Stimulated activated CD4-positive, alpha-beta T cell treated with anti-CD3 and anti-CD28 coated beads, Interleukin-4, amount 100 ng/mL, for 4 hours (primary cell): ENCODE results near the gene DHX16.

Experiments
- DNase-seq, 2 experiments: peaks; one replicate each; pipeline ENCODE4 v3.0.0-alpha.2; 2020

DHX16 gene

DNA sequence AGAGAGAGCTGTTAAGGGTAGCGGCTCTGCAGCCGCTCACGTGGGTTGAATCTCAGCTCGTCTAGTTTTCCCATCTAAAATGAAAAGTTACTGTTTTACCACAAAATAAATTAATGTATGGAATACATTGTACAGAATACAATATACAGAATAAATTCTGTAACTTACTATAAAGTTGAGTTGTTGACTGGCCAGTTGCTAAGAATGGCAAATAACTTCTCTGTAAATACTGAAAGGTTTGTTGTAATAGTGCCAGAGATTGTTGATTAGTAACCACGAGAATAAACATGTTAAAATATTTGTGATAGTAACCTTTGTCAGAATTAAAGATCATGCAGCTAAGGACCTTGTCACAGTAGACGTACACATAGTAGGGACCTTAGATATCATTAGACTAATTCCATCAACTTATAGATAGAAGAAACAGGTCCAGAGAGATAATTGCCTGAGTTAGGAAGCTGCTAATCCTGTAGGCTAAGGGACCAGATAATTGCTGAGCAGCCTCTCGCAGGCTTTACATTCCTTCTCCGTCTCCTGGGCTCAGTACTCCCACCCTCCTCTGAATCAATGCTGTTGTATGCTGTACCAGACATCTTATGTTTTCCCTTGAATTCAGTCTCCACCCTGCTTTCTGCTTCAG lies 18.5 kb upstream of the DHX16 start:
- no peak for DNase-seq

DNA sequence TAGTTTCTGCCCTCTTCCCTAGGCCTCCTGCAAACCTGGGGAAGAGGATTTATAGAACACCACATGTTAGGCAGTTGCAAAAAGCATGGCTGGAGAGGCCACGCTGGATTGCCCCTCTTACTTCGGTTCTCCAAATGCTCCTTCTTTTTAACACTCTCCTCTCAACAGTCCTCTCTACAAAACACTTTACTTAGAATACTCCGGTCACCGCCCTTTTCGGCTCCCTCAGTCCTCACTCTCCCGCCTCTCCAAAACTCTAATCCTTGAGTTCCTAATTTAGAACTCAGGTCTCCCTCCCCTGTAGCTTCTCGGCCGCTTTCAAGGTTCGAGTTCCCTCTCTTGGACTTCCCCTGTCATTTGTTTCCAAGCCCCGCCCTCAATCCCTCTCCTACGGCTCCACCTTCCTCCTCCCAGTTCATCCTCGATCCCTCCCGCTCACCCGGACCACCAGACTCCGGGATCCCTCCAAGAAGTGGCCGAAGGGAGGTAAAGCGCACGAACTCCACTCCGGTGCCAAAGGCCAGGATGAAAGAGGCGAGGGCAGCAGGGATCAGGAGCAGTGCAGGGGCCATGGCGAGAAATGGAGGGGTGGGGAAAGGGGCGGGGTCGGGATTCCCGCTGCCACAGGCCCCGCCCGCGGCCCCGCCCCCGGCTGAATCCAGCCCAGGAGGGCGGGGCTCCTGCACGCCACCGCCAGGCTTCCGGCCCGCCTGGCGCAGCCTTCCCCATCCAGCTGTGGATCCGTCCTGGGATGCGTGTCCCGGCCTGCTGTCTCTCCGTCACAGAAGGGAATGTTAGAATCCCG lies 17.8 kb upstream of the DHX16 start, which contains the start of gene NRM:
TSS of gene NRM (minus strand) at position 582 of the 805 bp plus-strand sequence. CDS start at position 572, 10 bp downstream.
- peak; percentile 58 to 83 for DNase-seq

DNA sequence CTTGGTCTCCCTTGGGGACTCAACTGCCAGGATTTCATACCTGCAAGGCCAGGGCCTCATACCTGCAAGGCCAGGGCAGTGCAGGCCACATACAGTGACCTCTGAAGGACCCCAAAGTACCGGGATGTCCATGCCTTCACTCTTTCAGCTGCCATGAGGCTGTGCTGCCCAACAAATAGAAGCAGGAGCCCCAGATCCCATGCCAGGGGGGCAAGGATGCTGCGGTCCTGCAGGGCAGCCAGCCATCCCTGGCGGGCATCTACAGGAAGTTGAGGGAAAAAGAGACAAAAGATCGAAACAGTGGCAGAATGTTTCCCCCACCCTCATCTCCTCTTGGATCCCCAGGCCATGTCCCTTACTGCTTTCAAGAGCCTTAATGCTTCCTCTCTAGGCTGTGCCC lies 17.2 kb upstream of the DHX16 start:
- no peak for DNase-seq

DNA sequence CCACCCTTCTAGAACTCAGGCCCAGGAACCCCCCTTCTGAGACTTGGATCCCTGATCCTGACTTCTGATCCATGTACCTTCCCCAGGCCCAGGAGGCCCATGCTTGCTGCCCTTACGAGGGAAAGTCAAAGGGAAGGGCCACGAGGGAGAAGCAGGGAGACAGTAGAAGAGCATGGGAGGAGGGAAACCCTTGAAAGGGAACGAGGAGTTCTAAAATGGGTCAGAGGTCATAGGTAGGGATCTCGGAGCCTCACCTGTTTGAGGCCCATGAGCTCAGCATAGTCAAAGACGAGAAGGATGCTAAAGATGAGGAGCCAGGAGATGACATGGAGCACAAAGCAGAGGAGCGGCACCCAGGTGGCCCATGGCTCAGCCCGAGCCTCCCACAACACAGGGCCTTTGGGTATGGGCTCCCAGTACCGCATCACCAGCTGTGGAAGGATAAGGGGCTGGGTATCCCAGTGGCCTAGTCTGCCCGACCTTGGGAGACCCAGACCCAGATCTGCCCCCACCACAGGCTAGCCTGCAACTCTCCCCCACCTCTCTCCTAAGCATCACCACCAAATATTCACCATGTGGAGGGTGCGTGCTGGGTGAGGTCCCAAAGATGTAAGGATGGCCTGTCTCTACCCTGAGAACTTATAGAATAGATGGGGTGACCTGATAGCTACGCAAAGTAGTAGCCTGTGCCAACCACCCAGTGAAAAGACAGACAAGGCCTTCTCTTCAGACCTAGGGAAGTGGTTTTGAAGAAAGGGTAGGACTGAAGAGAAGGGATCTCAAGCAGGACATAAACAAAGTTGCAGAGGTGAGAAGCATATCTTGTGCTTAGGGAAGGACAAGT lies 16.4 kb upstream of the DHX16 start:
- no peak for DNase-seq

DNA sequence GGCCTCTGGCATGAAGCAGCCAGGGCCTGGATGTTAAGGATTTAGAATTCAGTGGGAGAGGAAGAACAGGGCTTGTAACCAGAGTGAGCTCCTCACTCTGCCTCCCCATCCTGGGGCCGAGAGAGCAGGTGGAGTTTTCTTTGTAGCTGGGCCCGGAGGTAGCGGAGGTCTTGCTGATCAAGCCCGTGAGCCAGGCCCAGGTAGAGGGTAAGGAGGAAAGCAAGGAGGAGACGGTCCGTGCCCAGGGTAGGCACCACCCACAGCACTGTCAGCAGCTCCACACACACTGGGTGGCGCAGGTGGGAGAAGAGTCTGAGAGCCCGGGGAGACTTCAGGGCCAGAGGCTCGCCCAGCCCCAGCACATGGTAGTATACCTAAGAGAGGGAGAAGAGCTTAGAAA lies 15.8 kb upstream of the DHX16 start:
- DNase-seq = no peak

DNA sequence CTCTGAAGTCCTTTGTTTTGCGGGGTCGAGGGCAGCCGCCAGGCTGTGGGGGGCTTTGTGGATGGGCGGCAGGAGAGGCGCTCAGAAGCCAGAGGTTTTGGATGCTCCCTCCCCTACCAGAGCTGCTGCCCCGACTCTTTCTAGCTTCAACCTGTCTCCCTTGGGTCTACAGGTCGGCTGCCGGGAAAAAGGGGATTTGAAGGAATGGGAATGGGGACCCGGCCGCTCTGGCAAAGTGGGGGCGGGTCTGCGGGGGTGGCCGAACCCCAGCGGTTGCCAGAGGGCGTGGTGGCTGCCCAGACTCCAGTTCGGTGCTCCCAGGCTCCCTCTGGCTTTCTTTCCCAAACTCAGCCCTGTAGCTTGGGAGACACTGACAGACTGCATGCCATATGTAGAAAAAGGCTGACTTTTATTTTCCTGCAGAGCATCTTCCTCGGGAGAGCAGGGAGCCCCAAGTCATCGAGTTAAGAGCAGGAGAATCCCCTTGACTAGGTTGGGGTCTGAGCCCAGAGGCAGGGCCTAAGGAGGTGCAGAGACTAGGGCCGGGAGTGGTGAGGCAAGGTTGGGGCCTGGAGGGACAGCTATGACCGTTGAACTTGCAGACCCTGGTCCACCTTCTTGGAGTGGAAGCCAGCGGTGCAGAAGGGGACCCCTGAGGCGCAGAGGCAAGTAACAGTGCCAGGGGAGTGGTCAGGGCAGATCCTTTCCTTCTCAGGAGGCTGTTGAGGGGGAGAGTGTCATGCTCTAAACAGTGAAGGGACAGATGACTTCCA lies 15.0 kb upstream of the DHX16 start:
- no peak for DNase-seq

DNA sequence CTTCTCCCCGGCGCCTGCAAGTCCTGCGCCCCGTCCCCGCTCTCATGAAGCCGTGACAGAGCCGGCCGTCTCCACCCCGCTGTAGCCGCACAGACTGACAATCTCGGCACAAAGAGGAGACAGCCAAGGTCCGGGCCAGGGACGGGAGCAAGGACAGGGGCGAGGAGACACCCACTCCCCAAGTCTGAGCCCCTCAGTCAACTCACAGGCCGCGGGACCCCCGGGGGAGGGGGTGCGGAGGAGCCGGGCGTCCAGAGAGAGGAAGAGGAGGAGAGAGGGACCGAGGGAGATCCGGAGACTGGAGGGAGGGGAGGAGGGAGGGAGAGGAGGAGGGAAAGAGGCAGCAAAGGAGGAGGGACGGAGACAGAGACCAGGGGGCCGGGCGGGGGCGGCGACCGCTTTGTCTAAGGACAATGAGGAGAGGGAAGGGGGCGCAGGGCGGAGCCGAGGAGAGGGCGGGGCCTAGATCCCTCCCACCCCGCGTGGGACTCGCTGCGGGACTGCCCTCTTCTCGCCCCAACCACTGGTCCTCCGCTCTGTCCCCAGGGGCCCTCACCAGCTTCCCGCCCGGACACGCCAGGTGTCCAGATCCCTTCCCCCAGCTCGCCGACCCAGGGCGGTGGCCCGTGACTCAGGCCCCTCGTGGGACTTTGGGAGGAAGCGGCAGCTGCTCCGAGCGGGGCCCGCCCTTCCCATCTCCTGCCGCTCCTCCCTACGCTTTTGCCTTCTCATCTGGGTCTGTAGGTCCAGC lies 14.3 kb upstream of the DHX16 start:
- DNase-seq = peak; percentile 78 to 83

DNA sequence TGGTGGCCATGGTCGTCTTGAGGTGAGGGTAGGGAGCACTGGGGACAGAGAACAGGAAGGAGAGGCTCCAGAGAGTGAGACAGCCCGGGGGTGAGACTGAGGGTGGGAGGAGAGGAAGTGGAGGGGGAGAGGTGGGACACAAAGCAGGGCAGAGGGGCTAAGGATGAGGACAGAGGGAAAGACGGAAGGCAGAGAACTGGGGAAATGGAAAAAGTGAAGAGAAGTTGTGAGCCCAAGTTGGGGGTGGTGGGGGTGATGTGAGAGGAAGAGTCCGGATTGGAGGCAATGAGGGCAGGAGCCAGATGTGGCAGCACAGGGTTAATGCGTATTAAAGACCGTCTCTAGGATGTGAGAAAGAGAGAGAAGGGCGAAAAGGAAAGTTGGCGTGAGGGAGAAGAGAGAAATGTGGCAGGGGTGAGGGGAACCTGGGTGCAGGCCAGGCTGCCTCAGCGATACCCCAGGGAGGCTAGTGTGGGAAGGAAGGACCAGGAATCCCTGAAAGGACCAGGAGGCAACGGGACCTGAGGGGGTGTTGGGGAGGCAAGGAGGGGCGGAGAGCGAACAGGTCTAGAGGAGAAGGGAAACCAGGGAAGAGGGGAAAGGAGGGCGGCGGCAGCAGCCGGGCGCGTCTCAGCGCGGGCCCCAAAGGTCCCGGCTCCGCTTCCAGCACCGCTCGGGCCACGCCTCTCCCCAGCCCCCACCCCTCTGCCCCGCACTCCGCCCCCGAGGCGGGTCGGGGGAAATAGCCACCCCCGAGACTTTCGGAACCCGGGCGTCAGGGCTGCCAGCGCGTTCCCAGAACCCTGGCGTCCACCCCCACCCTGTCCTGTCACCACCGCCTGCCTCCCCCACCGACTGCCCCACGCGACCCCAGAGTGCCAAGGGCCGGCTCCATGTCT lies 13.5 kb upstream of the DHX16 start, which contains the start of gene PPP1R18:
TSS of gene PPP1R18 (minus strand) at position 637 of the 899 bp plus-strand sequence. CDS start at position 10, 627 bp downstream.
- DNase-seq = peak; percentile 88 to 89

DNA sequence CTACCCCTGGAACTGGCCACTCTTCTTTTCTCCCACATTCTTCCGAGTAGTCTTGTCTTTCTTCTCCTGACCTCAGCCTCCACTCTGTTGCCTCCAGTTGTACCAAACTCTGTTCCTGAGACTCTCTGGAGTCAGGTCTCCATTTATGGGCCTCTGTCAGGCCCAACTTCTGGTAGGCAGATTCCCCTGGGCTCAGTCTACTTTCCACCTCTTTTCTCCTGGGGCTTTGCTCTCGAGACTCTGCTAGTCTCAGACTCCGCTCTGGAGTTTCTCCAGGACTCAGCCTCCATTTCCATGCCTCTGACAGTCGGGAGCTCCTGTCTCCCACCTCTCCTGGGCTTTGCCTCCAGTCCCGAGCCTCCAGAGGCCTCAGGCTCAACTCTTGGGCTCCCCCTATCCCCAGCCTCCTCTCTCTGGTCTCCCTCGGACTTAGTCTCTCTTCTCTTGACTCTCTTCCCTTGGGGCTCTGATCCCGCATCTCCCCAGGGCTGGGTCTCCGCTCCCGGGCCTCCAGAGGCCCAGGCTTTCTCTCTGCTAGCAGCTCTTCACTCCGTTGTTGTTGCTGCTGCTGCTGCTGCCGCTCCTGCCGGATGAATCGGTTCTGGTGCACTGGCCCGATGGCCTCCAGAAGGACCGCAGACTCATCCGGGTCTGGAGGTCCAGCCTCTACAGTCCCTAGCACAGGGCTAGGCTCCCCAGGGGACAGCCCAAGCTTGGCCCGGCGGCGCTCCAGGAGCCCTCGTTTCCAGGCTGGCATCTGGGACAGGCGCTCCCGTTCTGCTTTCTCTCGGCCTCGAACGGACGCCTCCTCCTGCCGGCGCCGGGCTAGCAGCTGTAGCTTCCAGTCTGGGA lies 12.6 kb upstream of the DHX16 start:
- DNase-seq = no peak

DNA sequence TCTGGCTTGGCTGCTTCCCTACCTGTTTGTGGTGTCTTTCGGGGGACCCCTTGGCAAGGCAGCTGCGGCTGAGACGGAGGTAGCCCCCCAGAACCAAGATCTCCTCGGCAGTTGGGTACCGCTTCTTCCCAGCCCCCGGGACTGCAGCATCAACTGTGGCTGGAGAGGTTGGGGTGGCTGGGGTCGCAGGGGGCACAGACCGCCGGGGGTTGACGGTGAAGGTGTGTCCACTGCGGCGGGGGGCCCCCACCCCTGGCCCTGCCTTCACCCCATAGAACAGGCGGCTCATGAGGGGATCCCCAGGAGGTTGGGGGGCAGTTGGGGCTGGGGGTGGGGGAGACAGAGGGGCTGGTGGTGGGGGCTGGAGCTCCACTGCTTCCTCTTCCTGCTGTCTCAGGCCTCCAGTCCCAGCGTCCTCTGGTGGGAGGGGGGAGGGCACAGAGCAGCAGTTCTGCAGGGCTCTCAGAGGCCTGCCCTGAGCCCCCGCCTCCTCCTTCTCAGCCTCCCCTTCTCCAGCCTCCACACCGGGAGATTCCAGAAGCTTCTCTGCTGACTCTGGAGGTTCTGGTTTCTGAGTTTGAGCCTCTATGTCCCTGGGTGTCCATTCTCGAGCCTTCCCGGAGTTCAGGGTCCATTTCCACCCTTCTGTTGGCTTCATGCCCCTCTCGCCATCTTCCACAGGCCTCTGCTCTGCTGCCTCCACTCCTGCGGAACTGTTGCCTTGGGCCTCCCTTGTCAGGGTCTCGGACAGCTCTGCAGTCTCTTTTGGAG lies 11.8 kb upstream of the DHX16 start:
- DNase-seq = peak; percentile 59 to 62

DNA sequence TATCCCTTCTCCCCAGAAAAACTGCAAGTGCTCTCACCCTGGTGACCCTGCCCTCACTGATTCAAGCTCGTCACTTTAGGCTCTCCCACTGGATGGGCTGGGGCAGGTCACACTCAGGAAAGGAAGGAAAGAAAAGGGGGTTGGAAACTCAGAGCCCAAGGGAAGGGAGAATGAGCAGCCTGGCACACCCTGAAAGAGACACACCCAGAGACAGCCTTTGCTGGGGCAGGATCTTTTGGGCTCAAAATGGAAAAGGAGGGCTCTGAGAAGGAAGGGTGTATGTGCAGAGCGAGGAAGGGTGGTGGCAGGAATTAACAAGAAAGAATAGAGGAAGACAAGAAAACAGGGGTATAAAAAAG lies 11.2 kb upstream of the DHX16 start:
- no peak for DNase-seq

DNA sequence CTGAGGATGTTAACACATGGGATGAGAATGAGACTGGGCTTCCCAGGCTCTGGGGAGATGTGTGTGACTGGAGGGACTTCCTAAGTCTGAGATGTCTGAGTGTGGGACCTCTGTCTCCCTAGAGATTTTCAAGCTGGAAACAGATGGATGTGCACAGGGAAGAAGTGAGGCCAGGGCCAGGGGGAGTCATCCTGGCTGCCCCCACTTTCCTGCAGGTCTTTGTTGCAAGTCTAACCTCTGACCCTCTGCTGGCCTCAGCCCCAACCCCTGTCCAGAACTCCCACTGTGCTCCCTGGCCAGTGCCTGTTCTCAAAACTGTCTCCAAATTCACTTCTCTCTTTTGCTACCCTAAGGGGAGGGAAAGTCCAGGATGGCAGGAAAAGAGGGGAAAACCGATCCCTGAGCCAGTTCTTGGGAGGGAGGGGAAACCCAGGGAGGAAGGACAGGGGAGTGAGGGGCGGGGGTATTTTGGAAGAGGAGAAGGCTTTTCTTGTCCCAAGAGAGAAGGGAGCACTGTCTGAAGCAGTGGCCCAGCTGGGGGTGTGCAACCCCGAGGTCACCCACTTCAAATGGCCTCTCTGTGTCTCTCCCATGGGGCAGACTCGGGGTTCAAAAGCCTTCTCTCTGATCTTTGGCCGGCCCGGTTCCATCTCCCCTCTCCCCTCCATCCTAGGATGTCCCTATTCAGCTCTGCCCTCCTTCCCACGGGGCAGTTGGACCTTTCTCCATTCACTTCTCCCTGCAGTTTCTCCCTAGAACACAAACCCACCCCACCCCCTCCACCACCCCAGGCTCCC lies 10.6 kb upstream of the DHX16 start:
- DNase-seq = no peak

DNA sequence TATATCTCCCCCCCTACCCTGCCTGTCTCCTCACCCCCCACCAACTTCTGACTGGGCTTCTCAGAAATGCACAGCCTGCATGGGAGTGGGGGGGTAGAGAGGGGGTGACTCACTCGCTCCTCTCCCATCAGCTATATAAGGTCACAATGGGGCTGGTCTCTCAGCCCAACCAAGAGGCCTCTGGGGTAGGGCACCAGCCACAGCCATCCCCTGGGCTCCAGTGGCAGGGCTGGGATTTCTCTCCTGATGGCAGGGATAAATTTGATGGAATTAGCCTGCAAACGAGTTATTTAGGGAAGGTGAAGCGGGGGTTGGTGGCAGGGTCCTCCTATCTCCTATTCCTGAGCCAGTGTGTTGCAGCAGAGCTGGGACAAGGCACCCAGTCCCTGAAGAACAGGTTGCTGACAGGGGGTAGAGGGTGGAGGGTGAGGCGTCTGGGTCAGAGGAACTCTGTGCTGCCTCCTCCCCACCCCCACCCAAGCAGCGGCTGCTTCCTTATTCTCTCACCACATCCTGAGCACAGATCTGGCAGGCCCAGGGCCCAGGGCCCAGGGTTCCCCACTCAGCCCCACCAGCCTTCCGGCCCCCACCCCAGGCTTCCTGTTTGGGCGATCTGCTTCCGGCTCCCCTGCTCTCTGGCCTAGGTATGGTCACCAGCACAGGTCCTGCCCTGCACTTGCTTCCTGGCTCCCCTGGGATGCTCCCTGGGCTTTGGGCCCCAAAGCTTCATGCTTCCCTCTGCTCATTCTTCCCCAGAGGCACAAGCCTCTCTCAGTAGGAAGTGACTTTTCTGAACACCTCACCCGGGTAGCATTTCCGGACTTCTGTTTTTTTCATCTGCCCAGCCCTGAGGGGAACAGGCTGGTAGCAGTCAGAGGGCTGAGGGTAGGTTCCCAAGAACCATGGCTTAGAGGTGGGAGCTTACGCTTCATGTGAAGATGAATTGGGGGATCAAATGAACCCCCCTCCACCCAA lies 9.6 kb upstream of the DHX16 start:
- peak; percentile 72 to 89 for DNase-seq

DNA sequence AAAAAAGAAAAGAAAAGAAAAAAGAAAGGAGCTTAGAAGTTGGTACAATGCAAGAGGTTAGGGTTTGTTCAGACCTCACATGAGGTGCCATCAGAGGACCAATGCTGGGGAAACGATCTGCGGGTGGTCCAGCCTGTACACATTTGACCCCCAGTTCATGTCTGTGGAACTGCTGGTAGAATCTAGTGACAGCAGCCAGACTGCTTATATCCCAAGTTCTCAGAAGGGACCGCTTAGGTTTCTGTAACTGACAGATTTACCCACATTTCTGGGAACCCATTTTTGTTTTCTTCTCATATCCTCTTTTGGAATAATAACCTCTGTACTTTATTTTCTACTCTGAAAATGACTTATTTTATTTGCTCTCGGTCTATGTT lies 8.9 kb upstream of the DHX16 start:
- no peak for DNase-seq

DNA sequence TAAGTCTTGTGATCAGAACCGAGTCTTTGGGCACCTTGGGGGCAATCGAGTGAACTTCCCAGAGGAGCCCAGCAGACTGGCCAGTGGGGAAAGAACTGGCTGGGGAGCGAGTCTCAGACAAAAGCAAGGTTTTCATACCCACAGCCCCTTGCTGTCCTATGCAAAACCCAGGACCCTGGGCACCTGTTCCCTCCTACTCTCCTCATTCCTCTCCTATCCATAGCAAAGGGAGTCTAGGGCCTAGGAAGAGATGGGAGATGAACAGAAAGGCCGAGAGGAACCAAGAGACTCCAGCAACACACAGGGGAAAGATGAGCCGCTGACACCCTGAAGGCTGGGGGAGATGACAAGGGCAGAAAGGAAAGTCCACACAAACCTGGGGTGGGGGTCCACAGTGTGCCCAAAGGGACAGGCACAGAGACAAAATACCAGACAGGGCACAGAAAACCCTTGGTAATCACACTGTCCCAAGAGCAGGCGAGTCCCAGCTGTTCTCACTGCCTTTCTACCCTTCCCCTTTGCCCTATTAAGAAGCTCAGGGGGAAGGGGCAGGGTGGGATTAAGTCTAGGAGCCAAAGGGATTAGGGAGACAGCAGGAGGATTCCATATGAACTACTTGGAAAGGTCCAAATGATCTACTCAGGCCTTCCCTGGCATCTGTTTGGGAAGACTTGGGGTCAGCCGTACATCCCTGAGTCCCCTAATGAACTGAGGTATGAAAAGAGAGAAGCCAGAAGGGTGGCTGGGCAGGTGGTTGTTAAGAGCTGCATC lies 7.1 kb upstream of the DHX16 start:
- no peak for DNase-seq
